IMR-90 (cell line): ENCODE measurements around the gene HOXD8. TPM values are rescaled to one million over a fixed set of nuclear protein-coding genes. Genes with fewer than 3 reads are reported as not detected.

Experiments used
- ATAC-seq: fragments of 200-7000 bp; cut with Tn5 transposase; 2 replicates; pipeline ENCODE4 v1.9.1; 2020; ENCODE audit warnings: low read depth, mild to moderate bottlenecking, moderate library complexity
- BruUV-seq: library from RNA; stranded (reverse); fragments of 400-500 nt; replicated peaks from 2 replicates; lab custom pipeline; 2021; lab: Mats Ljungman, UMichigan
- CTCF ChIA-PET: fragments of 300-600 bp; formaldehyde crosslinking; extraction: SDS; loops from one replicate; lab custom pipeline; 2021; ENCODE audit warnings: antibody characterized with exemption; lab: Yijun Ruan, JAX
- POLR2A ChIA-PET: fragments of 300-600 bp; sonication (Branson Sonifier 250); formaldehyde crosslinking; loops from one replicate; lab custom pipeline; 2022; ENCODE audit warnings: antibody characterized with exemption; ENCODE audit not compliant: unreplicated experiment; lab: Charles Lee
- DNase-seq: peaks from one replicate; pipeline ENCODE4 v3.0.0; 2013
- H2AFZ ChIP-seq: replicated peaks from 2 replicates; pipeline ENCODE3; 2013; ENCODE audit warnings: low read length, mild to moderate bottlenecking; ENCODE audit not compliant: poor library complexity
- H2AK5ac ChIP-seq: 2 replicates; pipeline ENCODE4 v1.6.1; 2013; ENCODE audit warnings: low read depth, low read length, inconsistent platforms
- H2AK9ac ChIP-seq: replicated peaks from 2 replicates; pipeline ENCODE3; 2013; ENCODE audit warnings: mild to moderate bottlenecking, low read depth, low read length, moderate library complexity; ENCODE audit not compliant: poor library complexity
- H2BK120ac ChIP-seq: 2 replicates; pipeline ENCODE4 v1.6.1; 2013; ENCODE audit warnings: low read depth, low read length, inconsistent platforms
- H2BK15ac ChIP-seq: 3 replicates; pipeline ENCODE4 v1.6.1; 2013; ENCODE audit warnings: low read depth, low read length, inconsistent platforms
- H2BK20ac ChIP-seq: 2 replicates; pipeline ENCODE4 v1.6.1; 2013; ENCODE audit warnings: low read depth, mild to moderate bottlenecking, inconsistent platforms, low read length, moderate library complexity
- H2BK5ac ChIP-seq: 2 replicates; pipeline ENCODE4 v1.6.1; 2013; ENCODE audit warnings: mild to moderate bottlenecking, low read depth, low read length, inconsistent platforms; ENCODE audit not compliant: poor library complexity, severe bottlenecking
- H3K14ac ChIP-seq: replicated peaks from 2 replicates; pipeline ENCODE4 v1.6.1; 2013; ENCODE audit warnings: low read depth, low read length, inconsistent platforms
- H3K18ac ChIP-seq: 2 replicates; pipeline ENCODE4 v1.6.1; 2013; ENCODE audit warnings: low read depth, low read length, control low read depth
- H3K23ac ChIP-seq: 2 replicates; pipeline ENCODE4 v1.6.1; 2013; ENCODE audit warnings: low read depth, low read length, inconsistent platforms
- H3K27ac ChIP-seq: 2 replicates; pipeline ENCODE4 v1.5.1; 2013; ENCODE audit warnings: mild to moderate bottlenecking, control low read depth, low read length; ENCODE audit not compliant: insufficient read depth
- H3K27me3 ChIP-seq: 2 replicates; pipeline ENCODE4 v1.6.1; 2013; ENCODE audit warnings: low read length; ENCODE audit not compliant: control insufficient read depth, insufficient read depth
- H3K36me3 ChIP-seq: 2 replicates; pipeline ENCODE4 v1.6.1; 2013; ENCODE audit warnings: low read length, mixed read lengths; ENCODE audit not compliant: control insufficient read depth, insufficient read depth
- H3K4ac ChIP-seq: 2 replicates; pipeline ENCODE4 v1.6.1; 2013; ENCODE audit warnings: low read depth, low read length, inconsistent platforms
- H3K4me1 ChIP-seq: 2 replicates; pipeline ENCODE4 v1.6.1; 2013; ENCODE audit warnings: low read length, mixed read lengths; ENCODE audit not compliant: control insufficient read depth, insufficient read depth
- H3K4me2 ChIP-seq: 2 replicates; pipeline ENCODE4 v1.6.1; 2013; ENCODE audit warnings: low read depth, mild to moderate bottlenecking, control low read depth, low read length, moderate library complexity
- H3K4me3 ChIP-seq: 2 replicates; pipeline ENCODE4 v1.5.1; 2013; ENCODE audit warnings: low read depth, mild to moderate bottlenecking, control low read depth, low read length, moderate library complexity; ENCODE audit not compliant: insufficient read depth
- H3K56ac ChIP-seq: 2 replicates; pipeline ENCODE4 v1.6.1; 2013; ENCODE audit warnings: low read length, inconsistent platforms; ENCODE audit not compliant: insufficient read depth; ENCODE audit errors: extremely low read depth
- H3K79me1 ChIP-seq, 2 experiments: 2 replicates each; pipeline ENCODE4 v1.6.1; 2013; ENCODE audit warnings: low read length in 2 of 2, inconsistent platforms in 1 of 2, low read depth in 1 of 2
- H3K9ac ChIP-seq: 2 replicates; pipeline ENCODE4 v1.6.1; 2013; ENCODE audit warnings: low read depth, low read length, control low read depth
- H3K9me1 ChIP-seq: 2 replicates; pipeline ENCODE4 v1.6.1; 2013; ENCODE audit warnings: low read length, inconsistent platforms; ENCODE audit not compliant: insufficient read depth
- H3K9me3 ChIP-seq: 2 replicates; pipeline ENCODE4 v1.6.1; 2013; ENCODE audit warnings: low read length; ENCODE audit not compliant: control insufficient read depth, insufficient read depth
- H4K20me1 ChIP-seq: 2 replicates; pipeline ENCODE4 v1.6.1; 2013; ENCODE audit warnings: low read length, inconsistent platforms; ENCODE audit not compliant: insufficient read depth
- H4K5ac ChIP-seq: 2 replicates; pipeline ENCODE4 v1.6.1; 2013; ENCODE audit warnings: mild to moderate bottlenecking, low read depth, low read length, control low read depth
- H4K8ac ChIP-seq, 2 experiments: 2 replicates each; pipeline ENCODE4 v1.6.1; 2013; ENCODE audit warnings: low read depth in 2 of 2, low read length in 2 of 2, control low read depth in 1 of 2, inconsistent platforms in 1 of 2
- H4K91ac ChIP-seq: 2 replicates; pipeline ENCODE4 v1.6.1; 2013; ENCODE audit warnings: low read depth, low read length, inconsistent platforms; ENCODE audit not compliant: insufficient read depth
- NFE2L2 ChIP-seq: fragments of 150-350 bp; IDR thresholded peaks from 2 replicates; pipeline ENCODE4 v1.6.1; 2016; ENCODE audit warnings: low read depth, mild to moderate bottlenecking, low read length
- WGBS, 2 experiments: methylation state at CpG; one replicate each; pipeline versions ENCODE4 v1.1.5 to v1.1.7; 2013; ENCODE audit warnings: missing lambda C conversion rate in 2 of 2; ENCODE audit not compliant: insufficient read length in 1 of 2; ENCODE audit errors: extremely low coverage in 2 of 2; 5-methylcytosine and 5-hydroxymethylcytosine counted together
- dilution Hi-C: fragments of 300-500 bp; cut with HindIII; formaldehyde crosslinking; loops from one replicate; pipeline ENCODE4 v1.14.3; 2018; ENCODE audit warnings: low sequenced_read_pairs; ENCODE audit not compliant: unreplicated experiment
- in situ Hi-C: fragments of 300-500 bp; cut with MboI; formaldehyde crosslinking; loops from 3 replicates; pipeline ENCODE4 v1.14.3; 2019; ENCODE audit warnings: low sequenced_read_pairs, inconsistent platforms, mixed read lengths
- intact Hi-C: fragments of 100-400 bp; cut with micrococcal nuclease; formaldehyde crosslinking; loops from 2 replicates; pipeline ENCODE4 v1.10.0; 2022
- polyA plus RNA-seq, 3 experiments: library from polyadenylated mRNA; depleted of rRNA; stranded (reverse); fragments of >200 nt; gene quantifications; 2 replicates each; pipeline ENCODE4 v1.2.3, GENCODE V29; 2012; ENCODE audit warnings: low replicate concordance in 1 of 3
- total RNA-seq: library from RNA; depleted of rRNA; stranded (reverse); fragments of >200 nt; gene quantifications from 2 replicates; pipeline ENCODE4 v1.2.3, GENCODE V29; 2012

HOXD8 gene
- total and polyA plus RNA-seq, 2 of the 4 experiments (the other 2 are of a cell fraction): not detected

DNA sequence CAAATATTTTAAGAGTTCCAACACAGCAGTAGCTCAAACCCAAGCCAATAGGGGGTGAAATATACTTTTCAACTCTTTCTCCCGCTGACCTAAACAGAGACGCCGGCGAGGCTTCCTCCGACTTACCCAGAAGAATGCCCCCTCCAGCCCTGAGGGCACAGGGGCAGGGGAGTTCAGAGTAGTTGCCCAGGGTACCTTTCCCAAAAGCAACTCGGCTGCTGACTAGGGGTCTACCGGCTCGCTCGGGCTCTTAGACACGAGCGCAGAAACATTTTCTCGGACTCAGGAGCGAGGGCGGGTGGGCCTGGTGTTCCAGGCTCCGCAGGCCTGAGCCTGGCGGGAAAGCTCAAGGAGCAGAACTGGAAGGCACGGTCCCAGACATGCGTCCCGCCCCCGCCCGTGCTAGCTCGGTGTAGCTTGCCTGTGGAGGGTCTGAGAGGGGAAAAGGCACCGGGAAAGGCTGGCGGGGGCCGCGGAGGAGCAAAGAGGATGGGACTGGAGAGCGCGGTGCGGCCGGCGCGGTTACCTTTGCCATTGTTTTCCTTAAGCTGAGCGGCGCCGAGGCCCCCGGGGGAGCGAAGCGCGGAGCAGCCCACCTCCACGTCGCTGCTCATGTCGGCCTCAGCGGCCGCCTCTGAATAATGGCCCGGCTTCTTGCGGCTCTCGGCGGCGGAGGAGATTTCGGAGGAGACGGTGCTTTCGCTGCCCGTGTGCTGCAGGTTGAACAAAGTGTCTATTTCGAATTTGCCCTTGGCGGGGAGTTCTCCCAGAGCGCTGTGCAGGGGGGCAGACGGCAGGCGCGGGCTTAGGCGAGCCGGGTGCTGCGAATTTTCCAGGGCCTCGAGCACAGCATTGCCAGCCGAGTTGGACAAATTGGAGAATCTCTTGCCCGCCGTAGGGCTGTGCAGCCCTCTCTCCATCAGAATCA, 46.4 kb upstream of the HOXD8 start:
- in situ Hi-C loops (loop anchor here (25.0 kb wide), 2 partner anchors 1046 to 1346 kb away; no protein-coding TSS in a partner anchor), intact Hi-C loops (no loop called here), dilution Hi-C loops (no loop called here)
- Histone ChIP-seq H3K27ac (no peak overlapping the region), H3K4me2 (no peak overlapping the region), H3K9ac (no peak overlapping the region), H4K5ac (no peak overlapping the region), H4K8ac (no peak overlapping the region), H2BK120ac (no peak overlapping the region), H3K18ac (no peak overlapping the region), H2AK9ac (no peak overlapping the region), H2AK5ac (no peak overlapping the region), H3K14ac (no peak overlapping the region), H2BK5ac (no peak overlapping the region), H3K27me3 (peaks cover 90% of the 10 kb centered on the region), H3K9me1 (no peaks in the 10 kb centered on the region), H2BK15ac (no peak overlapping the region), H3K79me1 (no peaks in the 10 kb centered on the region), H3K23ac (no peak overlapping the region), H3K4me3 (no peak overlapping the region), H2AFZ (peak overlapping the region; percentile 18), H3K4me1 (peaks cover 1% of the 10 kb centered on the region), H3K9me3 (peaks cover 30% of the 10 kb centered on the region), H3K4ac (no peak overlapping the region), H4K91ac (no peak overlapping the region), H3K56ac (no peak overlapping the region), H4K20me1 (peaks cover 3% of the 10 kb centered on the region; the same call in 1 of the 2 replicates), H3K36me3 (no peaks in the 10 kb centered on the region), H2BK20ac (no peak overlapping the region)
- TF ChIP-seq NFE2L2: no peak
- CTCF ChIA-PET: no interaction called here
- no peak for DNase-seq
- 3% methylated on average over 24 of the region's 66 CpGs; no CpG with 5 or more reads in 1 of the 2 experiments for WGBS, 2 experiments
- no peak for ATAC-seq
- no TSS peak for BruUV-seq
- POLR2A ChIA-PET: no interaction called here
